ENCODE measurements around the gene TMEM54.
"Not testable (repeated sequence)": the region's sequence is repeated elsewhere in the genome, so short reads cannot be mapped to it uniquely, and the experiment has no call there.

TMEM54 gene

DNA sequence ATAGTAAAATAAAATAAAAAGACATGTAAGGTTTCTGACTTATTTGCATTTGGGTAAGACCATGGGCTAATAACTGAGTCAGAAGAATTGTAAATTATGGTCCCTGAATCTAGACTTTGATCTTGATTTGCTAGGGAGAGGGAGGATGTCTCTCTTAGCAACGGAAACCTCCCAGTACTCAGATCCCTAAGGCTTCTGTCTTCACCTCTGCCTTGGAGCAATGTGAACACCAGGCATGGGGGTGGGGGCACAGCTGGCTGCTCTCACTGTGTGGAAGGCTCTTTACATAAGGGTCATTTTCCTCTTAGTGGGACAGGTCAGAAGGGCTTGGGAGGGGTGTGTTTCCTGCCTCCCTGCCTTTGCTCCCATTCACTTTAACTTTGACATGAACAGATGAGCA is 17.0 kb upstream of the TMEM54 start:
- DNase-seq = no peak

DNA sequence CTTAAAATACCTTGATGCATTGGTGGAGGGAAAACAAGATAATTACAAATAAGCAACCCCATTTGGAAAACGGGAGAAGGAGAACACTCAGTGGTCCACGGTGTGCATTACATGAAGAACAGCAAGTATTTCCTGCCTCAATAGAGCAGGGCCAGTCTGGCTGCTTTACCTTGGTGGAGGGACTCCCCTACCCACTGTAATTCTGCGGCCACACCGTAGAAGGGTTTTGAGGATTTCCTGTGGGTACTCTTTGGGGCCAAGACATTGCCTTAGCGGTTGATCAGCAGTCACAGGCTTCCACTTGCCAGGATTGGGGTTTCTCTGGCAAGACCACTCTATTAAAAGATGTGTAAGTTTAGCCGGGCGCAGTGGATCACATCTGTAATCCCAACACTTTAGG is 16.3 kb upstream of the TMEM54 start:
- no peak for DNase-seq

DNA sequence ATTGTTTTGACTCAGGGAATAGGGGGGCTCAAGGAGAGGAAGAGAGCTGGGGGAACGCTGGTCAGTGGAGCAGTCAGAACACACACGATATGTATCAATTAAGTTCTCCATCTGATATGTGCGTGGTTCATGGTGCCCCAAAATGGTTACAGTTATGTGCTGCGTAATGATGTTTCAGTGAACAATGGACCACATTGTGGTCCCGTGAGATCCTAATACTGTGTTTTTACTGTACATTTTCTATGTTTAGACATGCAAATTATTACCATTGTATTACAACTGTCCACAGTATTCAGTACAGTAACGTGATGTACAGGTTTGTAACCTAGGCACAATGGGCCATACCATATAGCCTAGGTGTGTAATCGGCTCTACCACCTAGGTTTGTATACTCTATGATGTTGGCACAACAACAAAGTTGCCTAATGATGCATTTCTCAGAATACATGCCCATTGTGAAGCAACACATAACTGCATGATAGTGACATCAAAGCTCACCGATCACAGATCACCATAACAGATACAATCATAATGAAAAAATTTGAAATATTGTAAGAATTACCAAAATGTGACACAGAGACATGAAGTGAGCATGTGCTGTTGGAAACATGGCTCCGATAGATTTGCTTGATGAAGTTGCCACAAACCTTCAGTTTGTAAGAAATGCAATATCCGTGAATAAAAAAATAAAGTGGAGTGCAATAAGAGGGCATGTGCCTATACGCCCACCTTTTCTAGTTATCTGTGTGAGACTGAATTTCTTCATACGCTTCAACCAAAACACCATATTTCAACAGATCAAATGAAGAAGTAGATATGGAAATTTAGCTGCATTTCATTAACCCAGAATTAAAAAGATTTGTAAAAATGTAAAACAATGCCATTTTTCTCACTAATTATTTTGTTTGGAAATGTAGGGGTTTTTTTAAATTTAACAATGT is 14.8 kb upstream of the TMEM54 start:
- no peak for DNase-seq

DNA sequence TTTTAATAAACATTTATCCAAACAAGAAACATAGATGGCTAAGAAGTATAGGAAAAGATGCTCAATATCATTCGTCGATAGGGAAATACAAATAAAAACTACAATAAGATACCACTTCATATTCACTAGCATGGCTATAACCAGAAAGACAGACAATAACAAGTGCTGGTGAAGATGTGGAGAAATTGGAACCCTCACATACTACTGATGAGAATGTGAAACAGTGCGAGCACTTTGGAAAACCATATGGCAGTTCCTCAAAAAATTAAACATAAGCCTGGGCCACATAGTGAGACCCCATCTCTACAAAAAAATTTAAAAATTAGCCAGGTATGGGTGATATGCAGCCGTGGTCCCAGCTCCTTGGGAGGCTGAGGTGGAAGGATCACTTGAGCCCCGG is 9.1 kb upstream of the TMEM54 start:
- DNase-seq = no peak

DNA sequence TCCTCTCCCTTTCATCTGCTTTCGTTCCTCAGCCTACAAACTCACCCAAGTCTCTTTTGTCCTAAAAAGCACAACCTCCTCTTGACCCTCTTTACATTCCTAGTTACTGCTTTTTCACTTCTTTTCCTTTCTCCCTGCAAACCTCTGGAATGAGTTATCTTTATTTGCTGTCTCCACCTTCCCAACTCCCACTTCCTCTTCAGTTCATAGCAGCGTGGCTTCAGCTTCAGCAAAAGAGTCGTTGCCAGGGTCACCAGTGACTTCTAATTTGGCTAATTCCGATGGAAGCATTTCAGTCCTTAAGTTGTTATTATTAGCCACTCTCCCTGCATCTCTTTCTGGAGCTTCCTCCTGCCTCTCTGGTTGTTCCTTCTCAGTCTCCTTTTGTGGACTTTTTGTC is 6.2 kb upstream of the TMEM54 start:
- DNase-seq = no peak

DNA sequence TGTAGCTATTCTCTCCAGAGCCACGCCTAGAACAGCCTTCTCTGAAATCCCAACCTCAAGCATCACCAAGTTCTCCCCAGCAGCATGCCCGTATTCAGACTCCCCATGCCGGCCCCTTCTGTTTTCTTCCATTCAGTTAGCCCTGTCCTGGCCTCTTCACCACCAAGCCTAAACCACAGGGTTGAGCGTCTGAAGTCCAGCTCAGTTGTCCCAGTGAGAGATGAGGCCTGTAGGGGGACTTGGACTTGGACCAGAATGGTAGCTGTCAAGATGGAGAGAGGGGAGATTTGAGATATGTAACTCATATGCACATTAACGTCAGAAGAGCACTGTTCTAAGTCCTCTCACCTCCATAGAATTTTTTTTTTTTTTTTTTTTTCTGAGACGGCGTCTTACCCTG is 5.5 kb upstream of the TMEM54 start:
- DNase-seq = no peak

DNA sequence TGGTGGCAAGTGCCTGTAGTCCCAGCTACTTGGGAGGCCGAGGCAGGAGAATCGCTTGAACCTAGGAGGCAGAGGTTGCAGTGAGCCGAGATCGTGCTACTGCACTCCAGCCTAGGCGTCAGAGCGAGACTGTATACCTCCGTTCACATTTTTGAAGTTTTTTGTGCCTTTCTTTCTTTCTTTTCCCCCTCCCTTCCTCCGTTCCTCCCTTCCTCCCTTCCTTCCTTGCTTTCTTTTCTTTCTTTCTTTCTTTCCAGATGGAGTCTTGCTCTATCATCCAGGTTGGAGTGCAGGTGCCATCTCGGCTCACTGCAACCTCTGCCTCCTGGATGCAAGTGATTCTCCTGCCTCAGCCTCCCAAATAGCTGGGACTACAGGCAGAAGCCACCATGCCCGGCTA is 4.4 kb upstream of the TMEM54 start:
- DNase-seq = not testable (repeated sequence)

DNA sequence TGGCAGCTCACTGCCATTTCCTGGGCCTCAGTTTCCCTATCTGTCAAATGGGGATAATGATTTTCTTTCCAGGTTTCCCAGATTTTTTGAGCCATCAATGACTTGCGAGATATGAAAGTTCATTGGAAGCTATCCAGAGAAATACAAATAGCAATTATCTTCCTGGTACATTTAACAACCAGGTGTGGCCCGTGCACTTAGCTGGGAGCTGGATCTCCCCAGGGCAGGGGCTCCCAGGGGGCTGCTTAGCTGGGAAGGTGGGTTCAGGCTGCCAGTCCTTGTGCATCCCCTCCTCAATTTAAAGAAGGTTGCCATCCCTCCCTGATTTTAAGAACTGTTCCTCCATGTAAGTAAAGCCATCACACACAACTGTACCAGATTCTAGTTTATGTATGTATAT is 3.6 kb upstream of the TMEM54 start:
- no peak for DNase-seq

DNA sequence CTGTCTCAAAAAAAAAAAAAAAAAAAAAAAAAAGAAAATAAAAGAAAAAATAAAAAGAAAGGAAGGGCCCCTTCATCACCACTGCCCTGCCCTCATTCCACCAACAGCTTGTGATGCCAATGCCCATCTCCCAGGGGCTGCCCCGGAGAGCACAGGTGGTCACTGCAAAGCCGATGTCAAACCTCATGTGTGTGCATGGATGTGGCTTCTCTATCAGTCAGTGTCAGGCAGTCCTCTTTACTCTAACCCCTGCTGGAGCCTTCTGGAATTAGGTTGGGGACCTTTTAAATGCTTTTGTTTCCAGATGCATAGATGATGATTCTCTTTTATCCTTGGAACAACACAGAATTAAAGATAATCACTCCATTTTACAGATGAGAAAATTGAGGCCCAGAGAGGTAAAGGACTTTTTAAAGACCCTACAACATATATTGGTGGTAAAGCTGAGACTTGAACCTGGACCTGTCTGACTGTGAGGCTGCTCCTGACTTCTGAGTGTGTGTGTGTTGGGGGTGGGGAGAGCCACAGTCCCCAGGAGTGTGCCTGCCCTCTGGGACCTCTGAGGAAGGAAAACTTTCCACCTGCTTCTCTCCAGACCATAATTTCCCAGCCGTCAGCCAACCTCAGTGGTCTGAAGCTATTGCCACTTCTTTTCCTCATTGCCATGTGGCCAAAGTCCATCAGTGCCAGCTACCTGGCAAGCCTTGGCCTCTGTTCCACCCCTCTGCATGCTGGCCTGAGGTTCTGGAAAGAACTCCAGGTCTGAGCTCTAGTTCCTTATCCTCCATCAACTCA is 3.0 kb upstream of the TMEM54 start:
- DNase-seq = no peak

DNA sequence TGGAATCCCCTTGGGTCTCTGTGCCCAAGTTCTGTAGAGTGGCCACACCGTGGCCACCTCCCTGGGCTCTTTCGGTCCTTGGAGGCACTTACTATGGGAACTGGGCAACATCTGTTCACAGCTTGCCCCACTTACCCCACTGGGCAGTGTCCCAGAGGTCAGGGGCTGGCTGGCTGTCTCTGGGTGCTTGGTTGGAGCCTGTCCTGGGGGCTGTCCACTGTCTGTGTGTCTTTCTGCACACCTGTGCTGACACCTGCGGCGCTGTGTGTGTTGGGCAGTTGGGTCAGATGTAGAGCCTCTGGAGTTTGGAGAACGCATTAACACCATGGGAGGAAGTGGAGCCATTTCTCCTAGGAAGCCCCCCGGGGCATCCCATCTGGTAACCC is 1.3 kb upstream of the TMEM54 start:
- no peak for DNase-seq

DNA sequence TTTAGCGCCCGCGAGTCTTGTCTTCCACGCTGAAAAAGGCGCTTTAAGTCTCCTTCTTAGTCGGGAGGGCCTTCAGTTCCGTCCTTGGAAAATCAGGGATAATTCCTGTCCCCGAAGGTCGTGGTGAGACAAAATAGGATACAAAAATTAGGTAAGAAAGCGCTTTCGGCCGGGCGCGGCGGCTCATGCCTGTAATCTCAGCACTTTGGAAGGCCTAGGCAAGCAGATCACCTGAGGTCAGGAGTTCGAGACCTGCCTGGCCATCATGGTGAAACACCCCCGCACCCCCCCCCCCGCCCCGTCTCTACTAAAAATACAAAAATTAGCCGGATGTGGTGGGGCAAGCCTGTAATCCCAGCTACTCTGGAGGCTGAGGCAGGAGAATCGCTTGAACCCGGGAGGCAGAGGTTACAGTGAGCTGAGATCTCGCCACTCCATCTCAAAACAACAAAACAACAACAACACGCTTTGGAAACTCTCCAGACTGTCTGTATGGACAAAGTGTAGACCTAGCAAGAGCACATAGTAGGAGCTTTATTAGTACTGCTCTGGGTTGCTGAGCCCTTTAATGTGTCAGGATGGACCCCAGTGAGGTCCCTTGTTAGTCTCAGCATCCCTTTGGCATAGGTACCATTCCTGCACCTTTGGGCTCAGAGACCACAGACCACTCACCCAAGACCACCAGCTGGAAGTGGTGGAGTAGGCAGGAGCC is 790 bp upstream of the TMEM54 start:
- DNase-seq = no peak

DNA sequence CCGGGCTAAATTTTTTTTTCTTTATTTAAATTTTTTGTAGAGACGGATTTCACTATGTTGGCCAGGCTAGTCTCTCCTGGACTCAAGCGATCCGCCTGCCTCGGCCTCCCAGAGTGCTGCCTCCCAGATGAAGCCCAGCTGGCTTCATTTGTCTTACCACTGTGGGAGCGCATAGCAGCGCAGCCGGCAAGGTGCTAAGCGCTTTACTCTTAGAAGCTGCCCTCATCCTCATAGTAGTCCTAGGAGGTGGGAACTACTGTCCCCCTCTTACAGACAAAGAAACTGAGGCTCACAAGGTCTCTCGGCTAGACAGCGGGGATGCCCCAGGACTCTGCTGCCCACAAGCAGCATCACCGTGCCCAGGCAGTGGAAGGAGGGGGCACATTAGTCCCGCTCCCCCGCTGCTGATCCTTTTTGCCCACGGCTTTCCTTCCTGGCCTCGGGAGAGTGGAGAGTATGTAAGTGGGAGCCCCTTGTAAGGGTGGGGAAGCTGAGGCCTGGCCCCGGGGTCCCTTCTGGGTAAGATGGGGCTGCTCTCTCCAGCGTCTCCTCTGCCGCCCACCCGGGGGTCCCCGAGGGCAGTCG is 726 bp downstream of the TMEM54 start:
- no peak for DNase-seq

DNA sequence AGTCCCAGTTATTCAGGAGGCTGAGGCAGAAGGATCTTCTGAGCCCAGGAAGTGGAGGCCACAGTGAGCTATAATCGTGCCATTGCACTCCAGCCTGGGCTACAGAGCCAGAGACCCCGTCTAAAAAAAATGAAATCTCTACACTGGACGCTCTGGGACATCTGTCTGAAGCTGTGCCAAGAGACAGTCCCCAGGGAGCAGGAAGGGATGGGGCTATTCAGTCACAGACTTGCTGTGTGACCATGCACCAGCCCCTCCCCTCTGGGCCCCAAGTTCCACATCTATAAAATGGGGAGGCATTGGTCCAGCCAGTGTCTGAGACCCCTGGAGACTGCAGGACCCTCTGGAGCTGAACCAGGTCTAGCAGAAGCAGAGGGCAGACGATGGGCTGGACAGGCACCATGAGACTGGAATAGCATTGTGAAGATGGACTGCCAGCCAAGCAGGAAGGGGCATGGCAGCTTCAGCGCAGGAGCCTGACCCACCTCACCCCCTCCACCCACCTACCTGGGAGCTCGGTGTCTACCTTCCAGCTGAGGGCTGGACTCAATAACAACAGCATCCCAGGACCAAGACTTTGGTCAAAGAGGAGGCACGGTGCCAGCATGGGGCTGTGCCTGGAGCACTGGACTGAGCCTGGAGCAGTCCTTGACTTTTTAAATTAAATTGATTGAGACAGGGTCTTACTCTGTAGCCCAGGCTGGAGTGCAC is 1.4 kb downstream of the TMEM54 start:
- no peak for DNase-seq

DNA sequence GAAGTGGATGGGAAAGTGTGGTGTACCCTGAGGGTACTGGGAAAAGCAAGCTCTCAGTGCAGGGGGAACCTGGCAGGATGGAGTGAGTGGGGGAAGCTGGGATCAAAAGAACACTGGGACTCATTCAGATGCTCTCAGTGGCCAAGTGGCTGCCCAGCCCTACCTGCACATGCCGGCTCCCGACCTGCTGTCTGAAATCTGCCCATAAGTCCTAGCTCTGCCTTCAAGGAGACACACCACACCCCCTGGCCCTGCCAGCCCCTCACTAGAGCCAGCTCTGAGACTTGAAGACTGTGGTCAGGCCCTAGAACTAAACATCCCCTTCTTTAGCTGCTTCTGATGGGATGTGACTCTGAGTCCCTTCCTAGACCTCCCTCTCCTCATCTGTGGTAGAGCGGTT is 2.2 kb downstream of the TMEM54 start:
- no peak for DNase-seq

DNA sequence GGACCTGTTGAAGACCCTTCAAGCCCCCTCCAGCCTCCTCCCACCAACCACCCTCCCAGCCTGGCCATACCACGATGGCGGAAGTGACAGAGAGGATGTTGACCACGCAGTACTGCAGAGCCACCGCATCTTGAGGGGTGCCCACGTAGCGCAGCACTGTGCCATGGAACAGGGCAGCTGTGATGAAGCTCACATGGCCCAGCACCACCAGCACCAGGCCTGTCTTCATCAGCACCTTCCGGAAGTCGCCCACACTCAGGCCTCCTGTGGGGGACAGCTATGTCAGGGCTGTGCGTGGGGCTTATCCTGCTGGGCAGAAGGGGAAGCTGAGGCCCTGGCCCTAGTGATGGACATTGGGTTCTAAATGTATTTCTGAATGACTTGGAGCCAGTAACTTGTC is 3.1 kb downstream of the TMEM54 start:
- no peak for DNase-seq

DNA sequence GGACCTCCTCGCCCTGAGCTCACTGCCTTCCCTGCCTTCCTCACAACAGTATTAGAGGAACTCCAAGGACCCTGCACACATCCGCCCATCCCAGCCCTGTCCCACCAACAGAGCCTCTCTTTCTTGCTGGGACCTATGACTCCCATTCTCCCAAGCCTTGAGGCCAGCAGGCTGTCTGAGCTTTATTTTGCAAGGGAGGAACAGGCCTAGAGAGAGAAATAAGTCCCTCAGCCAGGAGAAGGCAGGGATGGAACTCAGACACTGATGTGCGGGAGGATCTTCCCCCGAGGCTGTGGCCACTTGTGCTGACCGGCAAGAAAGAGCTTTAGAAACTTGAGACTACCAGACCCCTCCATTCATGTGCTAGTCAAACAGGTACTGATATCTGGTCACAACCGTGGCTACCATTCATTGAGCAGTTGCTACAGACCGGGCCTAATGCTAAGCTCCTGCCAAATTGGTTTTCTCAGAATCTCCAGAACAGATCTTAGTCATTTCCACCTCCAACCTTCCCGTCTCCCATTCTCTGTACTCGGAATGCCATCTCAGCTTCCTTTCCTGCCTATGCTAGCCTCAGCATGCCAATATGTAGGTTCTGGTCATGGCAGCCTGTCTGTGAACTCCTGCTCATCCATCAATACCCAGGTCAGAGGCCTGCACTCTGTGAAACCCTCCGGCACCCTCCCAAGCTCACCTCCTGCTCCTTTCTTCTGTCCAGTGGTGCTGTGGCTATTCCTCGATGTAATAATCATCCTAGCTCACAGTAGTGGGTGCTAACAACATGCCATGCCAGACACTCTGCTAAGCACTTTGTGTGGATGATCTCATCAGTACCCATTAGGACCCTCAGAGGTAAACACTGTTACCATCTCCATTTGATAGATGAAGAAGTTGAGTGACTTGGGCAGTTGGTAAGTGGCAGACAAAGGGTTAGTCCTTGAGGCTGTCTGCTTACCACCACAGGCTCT is 3.8 kb downstream of the TMEM54 start:
- DNase-seq = no peak

DNA sequence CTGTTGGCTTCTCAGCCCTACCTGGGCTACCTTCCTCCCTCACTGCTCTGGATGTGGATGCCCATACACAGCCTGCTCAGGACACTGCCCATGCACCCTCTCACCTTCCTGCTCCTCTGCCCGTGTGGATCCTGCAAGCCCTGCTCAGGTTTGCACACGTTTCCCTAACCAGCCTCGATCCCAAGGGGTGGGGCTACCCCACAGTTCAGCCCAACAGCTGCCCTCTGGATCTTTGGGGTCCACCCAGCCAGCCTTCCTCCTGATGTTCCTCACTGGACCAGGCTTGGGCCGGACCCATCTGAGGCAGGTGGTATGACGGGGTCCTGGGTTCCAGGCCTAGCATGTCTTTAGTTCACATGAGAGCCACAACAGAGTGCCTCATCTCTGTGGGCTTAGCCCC is 4.7 kb downstream of the TMEM54 start:
- DNase-seq = no peak

DNA sequence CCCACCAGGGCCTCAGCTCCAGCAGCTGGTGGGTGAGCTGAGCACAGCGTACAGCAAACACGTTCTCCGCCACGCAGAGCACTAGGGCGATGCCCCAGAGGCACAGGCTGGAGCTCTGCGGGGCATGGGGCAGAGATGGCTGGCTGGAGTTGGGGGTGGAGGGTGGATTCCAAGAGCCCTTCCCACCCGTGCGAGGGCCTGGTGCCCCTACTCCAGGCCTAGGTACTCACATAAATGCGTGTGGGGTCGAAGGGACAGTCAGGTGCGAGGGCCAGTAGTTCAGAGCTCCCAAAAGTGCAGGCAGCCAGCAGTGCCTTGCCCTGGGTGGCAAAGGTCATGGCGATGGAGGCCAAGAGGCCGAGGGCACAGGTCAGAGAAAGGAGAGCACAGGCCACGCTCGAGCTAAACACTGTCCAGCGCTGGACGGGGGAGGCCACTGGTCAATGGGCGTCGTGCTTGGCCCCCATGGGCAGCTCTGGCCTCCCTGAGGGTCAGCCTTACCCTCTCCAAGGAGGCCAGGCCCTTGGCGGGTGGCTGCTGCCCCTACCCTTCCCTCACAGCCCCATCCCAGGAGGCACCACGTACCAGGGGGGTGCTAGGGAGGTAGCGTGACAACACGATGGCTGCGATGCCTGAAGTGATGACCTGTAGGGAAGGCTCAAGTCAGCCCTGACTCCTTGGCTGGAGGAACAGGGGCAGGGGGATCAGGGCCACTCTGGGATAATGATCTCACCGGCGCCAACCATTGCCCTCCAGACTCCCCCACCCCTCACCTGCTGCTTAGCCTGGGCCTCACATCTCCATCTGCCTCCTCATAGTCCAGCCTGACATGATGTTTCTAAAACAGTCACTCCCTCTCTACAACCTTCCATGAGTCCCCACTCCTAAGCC is 5.6 kb downstream of the TMEM54 start:
- DNase-seq = no peak

DNA sequence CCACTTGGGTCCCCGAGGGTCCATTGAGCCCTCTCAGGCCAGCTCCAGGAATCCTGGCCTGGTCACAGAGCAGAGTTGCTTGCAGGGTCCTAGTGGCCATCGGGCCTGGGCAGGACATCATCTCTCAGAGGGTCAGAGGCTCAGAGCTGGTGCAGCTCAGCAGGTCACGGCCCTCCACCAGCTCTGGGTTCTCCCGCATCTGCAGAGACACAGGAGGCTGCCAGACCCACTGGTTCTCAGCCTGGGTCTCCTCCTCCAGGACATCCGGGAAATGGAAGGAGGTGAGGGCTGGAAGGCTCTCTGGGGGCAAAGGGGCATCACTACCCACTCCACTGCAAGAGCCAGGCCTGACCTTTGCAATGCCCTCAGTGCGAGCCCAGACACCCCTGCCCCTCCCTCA is 6.5 kb downstream of the TMEM54 start:
- DNase-seq = no peak

DNA sequence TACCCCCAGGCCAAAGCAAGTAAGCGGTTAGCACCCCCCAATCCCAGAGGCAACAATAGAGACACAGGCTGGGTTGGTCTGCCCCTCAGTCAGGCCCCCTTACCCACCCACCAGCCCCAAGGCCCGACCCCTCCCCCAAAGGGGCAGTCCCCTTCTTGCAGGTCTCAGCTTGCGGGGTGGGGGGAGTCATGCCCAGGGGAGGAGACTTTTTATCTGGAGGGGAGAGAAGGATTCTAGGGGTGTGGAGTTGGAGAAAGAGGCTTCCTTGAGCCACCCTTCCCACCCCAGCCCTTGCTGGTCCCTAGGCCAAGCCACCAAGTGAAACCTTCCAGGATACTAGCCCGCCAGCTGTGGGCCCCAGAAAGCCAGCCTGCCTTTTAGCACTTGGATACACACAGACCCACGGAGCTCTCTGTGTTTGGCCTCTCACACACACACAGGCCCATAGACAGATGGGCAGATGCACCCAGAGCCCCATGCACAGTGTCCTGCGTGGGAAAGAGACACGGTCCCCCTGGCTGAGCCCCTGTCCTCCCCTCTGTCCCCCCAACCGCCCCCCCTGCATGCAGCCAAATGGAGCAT is 7.1 kb downstream of the TMEM54 start:
- DNase-seq = no peak

Data from right forelimb (tissue), 1 donor.